Endothelial cell (in vitro differentiated cells): ENCODE measurements around the gene PRKD3. TPM values are rescaled to one million over a fixed set of nuclear protein-coding genes. Genes with fewer than 3 reads are reported as not detected.
A peak's percentile ranks its signal among the peaks of the same experiment; 100 is the strongest.

Experiments
- DNase-seq: peaks from one replicate; pipeline ENCODE4 v3.0.0; 2021; ENCODE audit warnings: low spot score
- H3K27ac Mint-ChIP-seq: one replicate; pipeline ENCODE4 v1.8.0; 2021; ENCODE audit warnings: mixed read lengths, inconsistent platforms; ENCODE audit not compliant: unreplicated experiment
- H3K27me3 Mint-ChIP-seq: one replicate; pipeline ENCODE4 v1.8.0; 2021; ENCODE audit warnings: mild to moderate bottlenecking, moderate library complexity, mixed read lengths, inconsistent platforms; ENCODE audit not compliant: unreplicated experiment
- H3K36me3 Mint-ChIP-seq: one replicate; pipeline ENCODE4 v1.8.0; 2021; ENCODE audit warnings: mild to moderate bottlenecking, low read depth, mixed read lengths, inconsistent platforms; ENCODE audit not compliant: unreplicated experiment
- H3K4me1 Mint-ChIP-seq: one replicate; pipeline ENCODE4 v1.8.0; 2021; ENCODE audit warnings: mild to moderate bottlenecking, mixed read lengths, inconsistent platforms; ENCODE audit not compliant: unreplicated experiment
- H3K4me3 Mint-ChIP-seq: one replicate; pipeline ENCODE4 v1.8.0; 2021; ENCODE audit warnings: mild to moderate bottlenecking, mixed read lengths, inconsistent platforms; ENCODE audit not compliant: unreplicated experiment
- H3K9me3 Mint-ChIP-seq: one replicate; pipeline ENCODE4 v1.8.0; 2021; ENCODE audit warnings: mixed read lengths, inconsistent platforms; ENCODE audit not compliant: unreplicated experiment
- CTCF ChIP-seq: fragments of 200-600 bp; sonication (generic); IDR thresholded peaks from one replicate; pipeline ENCODE4 v1.5.0; 2021; ENCODE audit warnings: antibody characterized with exemption; ENCODE audit not compliant: unreplicated experiment
- long read RNA-seq: library from polyadenylated mRNA; unstranded; transcript quantifications from one replicate; pipeline ENCODE4 v2.0.0, GENCODE V29; 2020; ENCODE audit not compliant: unreplicated experiment
- total RNA-seq: library from RNA; stranded (reverse); fragmentation: NEBNext Ultra II Directional; extraction: Animal tissue kit (Norgen Biotek cat#: 25700); gene quantifications from one replicate; pipeline ENCODE4 v1.2.1, GENCODE V29; 2021; ENCODE audit not compliant: unreplicated experiment

The PRKD3 gene
- total RNA-seq, result 71.3 TPM
- long read RNA-seq, partial matches to known transcripts, result 1 of 6 reads
- long read RNA-seq, other reads (novel, unspliced or antisense), result 5 of 6 reads

DNA sequence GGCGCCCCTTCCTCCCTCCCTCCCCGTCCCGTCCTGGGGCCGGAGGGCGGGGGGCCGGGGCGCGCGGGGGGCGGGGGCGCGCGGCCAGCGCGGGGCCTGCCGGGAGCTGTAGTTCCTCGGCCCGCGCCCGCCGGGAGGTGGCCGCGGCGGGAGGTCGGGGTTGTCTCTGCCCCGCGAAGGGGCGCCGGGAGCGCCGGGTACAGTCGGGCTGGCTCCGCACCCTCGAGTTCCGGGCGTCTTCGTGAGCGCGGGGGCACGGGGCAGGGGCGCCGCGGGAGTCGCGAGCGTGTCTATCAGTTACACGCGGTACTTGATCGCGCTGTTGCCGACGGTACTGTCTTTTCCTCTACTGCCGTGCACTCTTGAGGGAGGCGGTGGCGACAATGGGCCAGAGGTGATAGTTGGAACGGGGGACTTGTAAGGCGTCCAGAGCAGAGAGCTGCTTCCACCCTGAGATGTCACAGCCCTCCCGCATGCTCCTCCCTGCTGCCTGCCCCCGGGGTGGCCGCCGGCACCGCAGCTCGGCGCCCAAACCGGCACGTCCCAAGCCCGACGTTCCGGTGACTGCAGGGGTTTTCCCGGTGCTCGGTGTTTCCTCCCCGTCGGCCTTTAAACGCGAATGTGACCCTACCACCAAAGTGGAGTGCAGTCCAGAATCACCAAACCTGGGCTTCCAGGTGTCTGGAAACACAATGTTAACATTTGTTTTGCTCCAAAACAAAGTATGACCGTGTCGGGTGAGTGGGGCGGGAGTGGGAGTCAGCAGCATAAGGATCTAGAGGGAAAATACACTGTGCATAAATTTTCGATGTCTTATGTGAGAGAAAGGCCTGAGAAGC lies at the start of gene PRKD3:
Gene PRKD3 (minus strand): TSS at position 48 of the 839 bp plus-strand sequence. CDS start 8,309 bp downstream, outside the sequence.
- peaks cover 5% of the 10 kb centered on the region for H3K27me3 Mint-ChIP-seq
- no peak for TF ChIP-seq CTCF
- no peaks in the 10 kb centered on the region for H3K36me3 Mint-ChIP-seq
- peak; percentile 81 for DNase-seq
- H3K9me3 Mint-ChIP-seq, result no peaks in the 10 kb centered on the region
- peaks cover 26% of the 10 kb centered on the region for H3K4me1 Mint-ChIP-seq
- H3K4me3 Mint-ChIP-seq, result peak within 1 kb of the TSS; percentile 91
- H3K27ac Mint-ChIP-seq, result peak within 1 kb of the TSS; percentile 96

GRCh38 chr2:37372000-37372399 lies 47.4 kb upstream of the PRKD3 start:
- Mint-ChIP-seq H3K27ac (no peak overlapping the region), H3K36me3 (peaks cover 12% of the 10 kb centered on the region), H3K27me3 (no peaks in the 10 kb centered on the region), H3K4me1 (no peaks in the 10 kb centered on the region), H3K4me3 (peak overlapping the region; percentile 27), H3K9me3 (no peaks in the 10 kb centered on the region)
- DNase-seq, result no peak
- TF ChIP-seq CTCF, result no peak

- H3K27ac Mint-ChIP-seq, result no peak overlapping the region
- no peak for DNase-seq
- peaks cover 1% of the 10 kb centered on the region for H3K27me3 Mint-ChIP-seq
- peaks cover 16% of the 10 kb centered on the region for H3K36me3 Mint-ChIP-seq
- H3K9me3 Mint-ChIP-seq, result no peaks in the 10 kb centered on the region
- no peaks in the 10 kb centered on the region for H3K4me1 Mint-ChIP-seq
- TF ChIP-seq CTCF, result no peak
- no peak overlapping the region for H3K4me3 Mint-ChIP-seq
Measured at GRCh38 chr2:37370666-37371065, 46.0 kb upstream of the PRKD3 start.

DNA sequence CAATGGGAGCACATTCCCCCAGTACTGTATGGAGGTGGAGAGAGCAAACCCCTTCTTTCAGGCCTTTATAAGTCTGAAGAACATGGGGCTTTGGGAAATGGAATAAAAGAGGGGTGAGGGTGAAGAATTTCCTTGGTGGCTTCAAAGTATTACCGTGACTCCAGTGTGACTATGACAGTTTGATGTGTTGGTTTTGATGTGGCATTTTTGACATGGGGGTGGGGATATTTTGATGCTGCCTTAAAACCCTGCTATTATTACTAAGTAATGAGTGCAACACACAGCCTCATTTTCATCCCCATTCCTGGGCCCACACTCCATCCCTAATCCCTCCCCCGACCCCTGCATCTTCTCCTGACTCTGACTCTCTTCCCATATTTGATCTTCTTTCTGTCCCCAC lies 43.4 kb upstream of the PRKD3 start:
- H3K9me3 Mint-ChIP-seq, result no peaks in the 10 kb centered on the region
- H3K4me1 Mint-ChIP-seq, result no peaks in the 10 kb centered on the region
- H3K36me3 Mint-ChIP-seq, result peaks cover 16% of the 10 kb centered on the region
- DNase-seq, result no peak
- peaks cover 1% of the 10 kb centered on the region for H3K27me3 Mint-ChIP-seq
- no peak overlapping the region for H3K27ac Mint-ChIP-seq
- TF ChIP-seq CTCF, result no peak
- no peak overlapping the region for H3K4me3 Mint-ChIP-seq

DNA sequence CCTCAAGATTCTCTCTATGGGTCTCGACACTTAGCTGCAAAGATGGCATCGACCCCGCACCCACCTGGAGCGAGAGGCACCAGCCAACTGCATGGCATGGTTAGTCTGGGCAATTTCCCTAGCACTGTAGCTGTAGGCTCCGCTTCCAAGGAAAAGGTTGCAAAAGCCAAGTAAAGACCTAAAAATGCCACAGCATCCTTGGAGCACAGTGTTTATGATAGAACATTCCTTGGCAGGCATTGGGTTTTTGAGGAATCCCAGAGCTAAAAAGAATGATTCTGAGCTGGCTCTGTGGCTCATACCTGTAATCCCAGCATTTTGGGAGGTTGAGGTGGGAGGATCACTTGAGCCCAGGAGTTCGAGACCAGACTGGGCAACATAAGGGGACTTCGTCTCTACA lies 42.7 kb upstream of the PRKD3 start:
- H3K4me3 Mint-ChIP-seq, result no peak overlapping the region
- TF ChIP-seq CTCF, result no peak
- H3K27me3 Mint-ChIP-seq, result peaks cover 1% of the 10 kb centered on the region
- no peak overlapping the region for H3K27ac Mint-ChIP-seq
- no peaks in the 10 kb centered on the region for H3K4me1 Mint-ChIP-seq
- DNase-seq, result no peak
- H3K36me3 Mint-ChIP-seq, result peaks cover 23% of the 10 kb centered on the region
- H3K9me3 Mint-ChIP-seq, result no peaks in the 10 kb centered on the region
